Activated CD4-positive, alpha-beta T cell treated with anti-CD3 and anti-CD28 coated beads for 24 hours (primary cell): ENCODE measurements around the gene PODN.
A peak's percentile ranks its signal among the peaks of the same experiment; 100 is the strongest.

Experiments
- DNase-seq, 2 donors: peaks; one replicate each; pipeline ENCODE4 v3.0.0-alpha.2; 2020; ENCODE audit warnings: low read depth in 2 of 2

The PODN gene

GRCh38 chr1:53089478-53090226 lies 27.6 kb downstream of the PODN start:
- no peak for DNase-seq

GRCh38 chr1:53090227-53091147 lies 28.5 kb downstream of the PODN start:
- no peak for DNase-seq

- DNase-seq = no peak
These were observed 30.0 kb downstream of the PODN start for GRCh38 chr1:53091841-53092645.

- no peak for DNase-seq
These were observed 30.8 kb downstream of the PODN start for GRCh38 chr1:53092659-53093450.

GRCh38 chr1:53093451-53093754 lies 31.4 kb downstream of the PODN start:
- DNase-seq = no peak

- no peak for DNase-seq
These were observed 31.9 kb downstream of the PODN start for GRCh38 chr1:53093778-53094532.

GRCh38 chr1:53094533-53094919 lies 32.5 kb downstream of the PODN start:
- no peak for DNase-seq

- no peak for DNase-seq
These were observed 42.4 kb downstream of the PODN start for GRCh38 chr1:53104289-53104913.

GRCh38 chr1:53107090-53107489 lies 45.1 kb downstream of the PODN start:
- DNase-seq = no peak

GRCh38 chr1:53107570-53108322 lies 45.7 kb downstream of the PODN start:
- DNase-seq = no peak

- no peak for DNase-seq
These were observed 46.9 kb downstream of the PODN start for GRCh38 chr1:53108646-53109580.

- DNase-seq = peak; percentile 4 to 33
These were observed 48.5 kb downstream of the PODN start for GRCh38 chr1:53110370-53111072.

GRCh38 chr1:53111073-53111556 lies 49.1 kb downstream of the PODN start:
- DNase-seq = no peak

- DNase-seq = no peak
These were observed 49.7 kb downstream of the PODN start for GRCh38 chr1:53111693-53112092.

GRCh38 chr1:53112271-53112774 lies 50.3 kb downstream of the PODN start:
- no peak for DNase-seq

- no peak for DNase-seq
These were observed 50.8 kb downstream of the PODN start for GRCh38 chr1:53112861-53113260.

GRCh38 chr1:53114090-53114489 lies 52.1 kb downstream of the PODN start:
- DNase-seq = no peak
